ENCODE results near the gene DCST2. TPM values are rescaled to one million over a fixed set of nuclear protein-coding genes. Genes with fewer than 3 reads are reported as not detected.

DCST2 gene
- total and polyA plus RNA-seq, 2 donors from 2014 or later, result 0.43 to 1.4 TPM

DNA sequence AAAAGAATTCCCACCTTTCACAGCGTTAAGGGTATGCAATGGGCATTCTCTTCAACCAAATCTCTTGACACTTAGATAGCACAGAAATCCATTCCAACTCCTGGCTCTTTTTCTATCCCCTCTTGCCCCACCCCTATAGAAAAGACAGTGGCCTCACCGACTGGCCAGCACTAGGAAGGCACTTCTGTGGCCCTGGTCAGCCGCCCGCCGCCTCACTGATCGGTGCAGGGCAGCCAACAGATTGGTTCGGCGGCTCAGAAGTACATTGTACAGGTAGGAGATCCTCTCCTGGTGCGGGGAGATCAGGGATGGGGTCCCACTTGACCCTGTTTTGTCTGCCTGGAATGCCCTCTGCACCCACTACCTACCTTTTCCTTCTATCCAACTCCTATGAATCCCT, 9.3 kb downstream of the DCST2 start:
- Histone ChIP-seq H3K9ac (ENCODE audit: low read length in 3 of 3) (no peak overlapping the region), H3K9me3 (ENCODE audit: control insufficient read depth in 2 of 3, insufficient read depth in 1 of 3, low read length in 3 of 3) (no peaks in the 10 kb centered on the region), H3K36me3 (ENCODE audit: control insufficient read depth in 2 of 3, insufficient read depth in 3 of 3, low read length in 3 of 3) (no peaks in the 10 kb centered on the region), H3K4me1 (ENCODE audit: control insufficient read depth in 2 of 3, insufficient read depth in 2 of 3, low read depth in 1 of 3, low read length in 3 of 3) (no peaks in the 10 kb centered on the region), H3K27ac (ENCODE audit: low read depth in 2 of 2, low read length in 2 of 2) (no peak overlapping the region), H3K27me3 (ENCODE audit: control insufficient read depth, insufficient read depth, low read length) (no peaks in the 10 kb centered on the region), H3K4me3 (ENCODE audit: low read length in 3 of 3) (no peak overlapping the region)
- no peak for FAIRE-seq
- TF ChIP-seq, protein P1, sequence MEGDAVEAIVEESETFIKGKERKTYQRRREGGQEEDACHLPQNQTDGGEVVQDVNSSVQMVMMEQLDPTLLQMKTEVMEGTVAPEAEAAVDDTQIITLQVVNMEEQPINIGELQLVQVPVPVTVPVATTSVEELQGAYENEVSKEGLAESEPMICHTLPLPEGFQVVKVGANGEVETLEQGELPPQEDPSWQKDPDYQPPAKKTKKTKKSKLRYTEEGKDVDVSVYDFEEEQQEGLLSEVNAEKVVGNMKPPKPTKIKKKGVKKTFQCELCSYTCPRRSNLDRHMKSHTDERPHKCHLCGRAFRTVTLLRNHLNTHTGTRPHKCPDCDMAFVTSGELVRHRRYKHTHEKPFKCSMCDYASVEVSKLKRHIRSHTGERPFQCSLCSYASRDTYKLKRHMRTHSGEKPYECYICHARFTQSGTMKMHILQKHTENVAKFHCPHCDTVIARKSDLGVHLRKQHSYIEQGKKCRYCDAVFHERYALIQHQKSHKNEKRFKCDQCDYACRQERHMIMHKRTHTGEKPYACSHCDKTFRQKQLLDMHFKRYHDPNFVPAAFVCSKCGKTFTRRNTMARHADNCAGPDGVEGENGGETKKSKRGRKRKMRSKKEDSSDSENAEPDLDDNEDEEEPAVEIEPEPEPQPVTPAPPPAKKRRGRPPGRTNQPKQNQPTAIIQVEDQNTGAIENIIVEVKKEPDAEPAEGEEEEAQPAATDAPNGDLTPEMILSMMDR (IDR thresholded peaks at IDR 0.05; ENCODE audit: borderline replicate concordance, extremely low read depth, insufficient read depth), result no peak
- intact Hi-C loops (cut with DNase I), result no loop called here
- DNase-seq, result peak in 1 of 5 donors; percentile 28

DNA sequence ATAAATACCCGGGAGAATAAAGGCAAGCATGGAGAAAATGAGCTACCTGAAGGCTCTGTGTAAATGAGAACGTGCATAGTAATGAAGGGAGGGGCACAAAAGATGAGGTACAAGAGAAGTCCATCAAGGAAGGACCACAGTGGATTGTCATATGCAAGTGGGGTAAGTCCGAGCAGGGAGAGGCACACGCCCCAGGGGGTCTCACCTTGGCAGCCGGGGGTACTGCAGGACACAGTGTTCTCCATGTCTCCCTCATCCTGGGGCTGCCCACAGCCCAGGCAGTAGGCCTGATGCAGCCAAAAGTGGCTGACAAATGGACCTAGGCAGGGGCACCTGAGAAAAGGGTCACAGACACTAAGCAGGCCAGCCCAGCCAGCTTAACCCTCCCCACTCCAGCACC, 10.0 kb downstream of the DCST2 start:
- no peaks in the 10 kb centered on the region for H3K36me3 ChIP-seq (ENCODE audit: control insufficient read depth in 2 of 3, insufficient read depth in 3 of 3, low read length in 3 of 3)
- H3K9me3 ChIP-seq (ENCODE audit: control insufficient read depth in 2 of 3, insufficient read depth in 1 of 3, low read length in 3 of 3), result no peaks in the 10 kb centered on the region
- TF ChIP-seq, protein P1 (IDR thresholded peaks at IDR 0.05; ENCODE audit: borderline replicate concordance, extremely low read depth, insufficient read depth), result no peak
- FAIRE-seq (no peak), DNase-seq (peak in 1 of 5 donors; percentile 67)
- no peak overlapping the region for H3K9ac ChIP-seq (ENCODE audit: low read length in 3 of 3)
- no peak overlapping the region for H3K4me3 ChIP-seq (ENCODE audit: low read length in 3 of 3)
- intact Hi-C loops (cut with DNase I), result no loop called here
- no peaks in the 10 kb centered on the region for H3K27me3 ChIP-seq (ENCODE audit: control insufficient read depth, insufficient read depth, low read length)
- no peak overlapping the region for H3K27ac ChIP-seq (ENCODE audit: low read depth in 2 of 2, low read length in 2 of 2)
- peaks cover 0 to 3% (median 0%) of the 10 kb centered on the region in 3 donors for H3K4me1 ChIP-seq (ENCODE audit: control insufficient read depth in 2 of 3, insufficient read depth in 2 of 3, low read depth in 1 of 3, low read length in 3 of 3)

DNA sequence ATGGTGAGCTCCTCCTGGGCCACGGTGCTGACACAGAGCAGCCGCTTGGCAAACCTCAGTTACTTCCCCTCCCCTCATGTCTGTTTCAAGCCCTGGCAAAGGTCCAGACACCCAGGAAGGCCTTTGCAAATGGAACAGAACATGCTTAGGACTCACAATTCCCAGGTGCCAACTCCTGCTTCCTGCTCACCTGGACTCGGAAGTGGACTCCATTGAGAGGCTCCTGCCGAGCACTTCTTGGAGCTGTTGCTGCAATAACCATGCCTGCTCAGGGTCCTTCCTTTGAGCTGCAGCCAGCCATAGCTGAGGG, 10.7 kb downstream of the DCST2 start:
- H3K9me3 ChIP-seq (ENCODE audit: control insufficient read depth in 2 of 3, insufficient read depth in 1 of 3, low read length in 3 of 3), result no peaks in the 10 kb centered on the region
- H3K4me3 ChIP-seq (ENCODE audit: low read length in 3 of 3), result no peak overlapping the region
- H3K27ac ChIP-seq (ENCODE audit: low read depth in 2 of 2, low read length in 2 of 2), result no peak overlapping the region
- DNase-seq (peak in 1 of 5 donors; percentile 35), FAIRE-seq (no peak)
- no peak overlapping the region for H3K9ac ChIP-seq (ENCODE audit: low read length in 3 of 3)
- intact Hi-C loops (cut with DNase I), result no loop called here
- TF ChIP-seq, protein P1 (IDR thresholded peaks at IDR 0.05; ENCODE audit: borderline replicate concordance, extremely low read depth, insufficient read depth), result no peak
- no peaks in the 10 kb centered on the region for H3K27me3 ChIP-seq (ENCODE audit: control insufficient read depth, insufficient read depth, low read length)
- no peaks in the 10 kb centered on the region for H3K36me3 ChIP-seq (ENCODE audit: control insufficient read depth in 2 of 3, insufficient read depth in 3 of 3, low read length in 3 of 3)
- H3K4me1 ChIP-seq (ENCODE audit: control insufficient read depth in 2 of 3, insufficient read depth in 2 of 3, low read depth in 1 of 3, low read length in 3 of 3), result peaks cover 0 to 7% (median 2%) of the 10 kb centered on the region in 3 donors
